ENCODE measurements around the gene BORCS6. TPM values are rescaled to one million over a fixed set of nuclear protein-coding genes. Genes with fewer than 3 reads are reported as not detected.
A peak's percentile ranks its signal among the peaks of the same experiment; 100 is the strongest.

Gene BORCS6
- polyA plus RNA-seq, 1 donor from 2014 or later: 12.1 TPM

DNA sequence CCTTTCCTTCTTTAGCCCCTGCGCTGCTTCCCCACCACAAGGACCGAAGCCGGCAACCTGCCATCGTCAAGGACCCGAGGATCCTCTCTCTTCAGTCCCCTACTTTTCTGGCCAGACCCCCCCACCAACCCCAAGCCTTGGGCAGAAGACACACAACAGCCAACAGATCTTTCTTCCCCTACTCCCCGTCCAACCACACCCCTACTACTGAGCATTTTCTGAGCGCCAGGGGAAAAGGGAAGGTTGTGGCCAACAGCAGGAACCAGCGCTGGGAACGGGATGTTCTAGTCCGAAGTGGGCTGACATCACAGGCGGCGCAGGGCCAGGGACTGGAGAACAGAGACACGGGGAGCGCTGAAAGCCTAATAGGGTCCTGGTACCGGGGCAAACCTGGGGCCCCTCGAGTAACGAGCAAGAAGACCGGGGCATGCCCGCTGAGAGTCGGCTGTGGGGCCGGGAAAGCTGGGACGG, 38.3 kb downstream of the BORCS6 start:
- peak overlapping the region; percentile 2 for H2AFZ ChIP-seq (ENCODE audit: low read depth, low read length)
- no peaks in the 10 kb centered on the region for H3K27me3 ChIP-seq (ENCODE audit: insufficient read depth, low read depth, low read length)
- no peaks in the 10 kb centered on the region for H4K20me1 ChIP-seq (ENCODE audit: insufficient read depth)
- no peaks in the 10 kb centered on the region for H3K9me3 ChIP-seq (ENCODE audit: low read length)
- TF ChIP-seq RAD21 (conservative IDR thresholded peaks at IDR 0.05): no peak
- TF ChIP-seq TAF1 (IDR thresholded peaks at IDR 0.05; ENCODE audit: low read depth): no peak
- TF ChIP-seq, protein P1, sequence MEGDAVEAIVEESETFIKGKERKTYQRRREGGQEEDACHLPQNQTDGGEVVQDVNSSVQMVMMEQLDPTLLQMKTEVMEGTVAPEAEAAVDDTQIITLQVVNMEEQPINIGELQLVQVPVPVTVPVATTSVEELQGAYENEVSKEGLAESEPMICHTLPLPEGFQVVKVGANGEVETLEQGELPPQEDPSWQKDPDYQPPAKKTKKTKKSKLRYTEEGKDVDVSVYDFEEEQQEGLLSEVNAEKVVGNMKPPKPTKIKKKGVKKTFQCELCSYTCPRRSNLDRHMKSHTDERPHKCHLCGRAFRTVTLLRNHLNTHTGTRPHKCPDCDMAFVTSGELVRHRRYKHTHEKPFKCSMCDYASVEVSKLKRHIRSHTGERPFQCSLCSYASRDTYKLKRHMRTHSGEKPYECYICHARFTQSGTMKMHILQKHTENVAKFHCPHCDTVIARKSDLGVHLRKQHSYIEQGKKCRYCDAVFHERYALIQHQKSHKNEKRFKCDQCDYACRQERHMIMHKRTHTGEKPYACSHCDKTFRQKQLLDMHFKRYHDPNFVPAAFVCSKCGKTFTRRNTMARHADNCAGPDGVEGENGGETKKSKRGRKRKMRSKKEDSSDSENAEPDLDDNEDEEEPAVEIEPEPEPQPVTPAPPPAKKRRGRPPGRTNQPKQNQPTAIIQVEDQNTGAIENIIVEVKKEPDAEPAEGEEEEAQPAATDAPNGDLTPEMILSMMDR (IDR thresholded peaks at IDR 0.05; ENCODE audit: poor library complexity, severe bottlenecking): no peak
- TF ChIP-seq, protein P2, sequence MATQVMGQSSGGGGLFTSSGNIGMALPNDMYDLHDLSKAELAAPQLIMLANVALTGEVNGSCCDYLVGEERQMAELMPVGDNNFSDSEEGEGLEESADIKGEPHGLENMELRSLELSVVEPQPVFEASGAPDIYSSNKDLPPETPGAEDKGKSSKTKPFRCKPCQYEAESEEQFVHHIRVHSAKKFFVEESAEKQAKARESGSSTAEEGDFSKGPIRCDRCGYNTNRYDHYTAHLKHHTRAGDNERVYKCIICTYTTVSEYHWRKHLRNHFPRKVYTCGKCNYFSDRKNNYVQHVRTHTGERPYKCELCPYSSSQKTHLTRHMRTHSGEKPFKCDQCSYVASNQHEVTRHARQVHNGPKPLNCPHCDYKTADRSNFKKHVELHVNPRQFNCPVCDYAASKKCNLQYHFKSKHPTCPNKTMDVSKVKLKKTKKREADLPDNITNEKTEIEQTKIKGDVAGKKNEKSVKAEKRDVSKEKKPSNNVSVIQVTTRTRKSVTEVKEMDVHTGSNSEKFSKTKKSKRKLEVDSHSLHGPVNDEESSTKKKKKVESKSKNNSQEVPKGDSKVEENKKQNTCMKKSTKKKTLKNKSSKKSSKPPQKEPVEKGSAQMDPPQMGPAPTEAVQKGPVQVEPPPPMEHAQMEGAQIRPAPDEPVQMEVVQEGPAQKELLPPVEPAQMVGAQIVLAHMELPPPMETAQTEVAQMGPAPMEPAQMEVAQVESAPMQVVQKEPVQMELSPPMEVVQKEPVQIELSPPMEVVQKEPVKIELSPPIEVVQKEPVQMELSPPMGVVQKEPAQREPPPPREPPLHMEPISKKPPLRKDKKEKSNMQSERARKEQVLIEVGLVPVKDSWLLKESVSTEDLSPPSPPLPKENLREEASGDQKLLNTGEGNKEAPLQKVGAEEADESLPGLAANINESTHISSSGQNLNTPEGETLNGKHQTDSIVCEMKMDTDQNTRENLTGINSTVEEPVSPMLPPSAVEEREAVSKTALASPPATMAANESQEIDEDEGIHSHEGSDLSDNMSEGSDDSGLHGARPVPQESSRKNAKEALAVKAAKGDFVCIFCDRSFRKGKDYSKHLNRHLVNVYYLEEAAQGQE (IDR thresholded peaks at IDR 0.05; ENCODE audit: borderline replicate concordance): no peak
- no peak for TF ChIP-seq MXI1 (conservative IDR thresholded peaks at IDR 0.05; ENCODE audit: poor library complexity, severe bottlenecking)
- no peak for TF ChIP-seq EZH2 (IDR thresholded peaks at IDR 0.05; ENCODE audit: borderline replicate concordance, insufficient read depth, low read length, poor library complexity, severe bottlenecking)
- H3K79me2 ChIP-seq (replicated peaks; ENCODE audit: insufficient read depth, low read length): no peaks in the 10 kb centered on the region
- H3K9me2 ChIP-seq (ENCODE audit: insufficient read depth, low read length): no peaks in the 10 kb centered on the region
- peak overlapping the region; percentile 95 for H3K9ac ChIP-seq (ENCODE audit: low read length)
- peak overlapping the region; percentile 89 for H3K4me2 ChIP-seq (ENCODE audit: low read length)
- peaks cover 6% of the 10 kb centered on the region for H3F3A ChIP-seq (ENCODE audit: insufficient read depth, low read length, poor library complexity, severe bottlenecking)
- no peaks in the 10 kb centered on the region for H3K36me3 ChIP-seq (ENCODE audit: insufficient read depth, low read length)
- H3K4me3 ChIP-seq (ENCODE audit: low read length): peak overlapping the region; percentile 92
- peak overlapping the region; percentile 95 for H3K27ac ChIP-seq (ENCODE audit: low read length)

DNA sequence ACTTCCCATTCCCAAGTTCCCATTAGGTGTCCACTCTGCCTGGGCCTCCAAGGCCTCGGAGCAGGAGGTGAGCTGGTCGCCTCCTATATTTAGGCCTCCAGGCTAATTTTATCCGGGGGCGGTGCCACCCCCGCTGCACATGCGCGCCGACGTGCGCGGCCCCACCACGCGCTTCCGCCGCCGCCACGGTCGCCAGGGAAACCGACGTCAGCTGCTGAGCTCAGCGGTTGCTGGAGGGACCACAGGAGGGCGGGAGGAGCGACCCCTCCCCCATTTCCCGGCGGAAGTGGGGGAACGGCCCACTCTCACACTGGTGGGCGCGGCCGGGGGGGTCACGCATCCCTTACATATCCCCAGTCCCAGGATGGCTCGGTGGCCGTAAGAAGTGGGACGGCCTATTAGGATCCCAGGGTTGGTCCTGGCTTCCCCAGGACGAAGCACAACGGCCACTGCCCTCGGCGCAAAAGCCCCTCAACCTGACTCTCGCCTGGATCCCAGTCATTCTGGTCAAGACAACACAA, 38.8 kb downstream of the BORCS6 start:
- Histone ChIP-seq H3K4me3 (ENCODE audit: low read length) (peak overlapping the region; percentile 92), H3K9me3 (ENCODE audit: low read length) (no peaks in the 10 kb centered on the region), H3K9me2 (ENCODE audit: insufficient read depth, low read length) (no peaks in the 10 kb centered on the region), H3K27ac (ENCODE audit: low read length) (peak overlapping the region; percentile 95), H3K9ac (ENCODE audit: low read length) (peak overlapping the region; percentile 95), H3K27me3 (ENCODE audit: insufficient read depth, low read depth, low read length) (no peaks in the 10 kb centered on the region), H2AFZ (ENCODE audit: low read depth, low read length) (peak overlapping the region; percentile 2), H4K20me1 (ENCODE audit: insufficient read depth) (no peaks in the 10 kb centered on the region), H3K4me2 (ENCODE audit: low read length) (peak overlapping the region; percentile 89), H3F3A (ENCODE audit: insufficient read depth, low read length, poor library complexity, severe bottlenecking) (peaks cover 6% of the 10 kb centered on the region), H3K36me3 (ENCODE audit: insufficient read depth, low read length) (no peaks in the 10 kb centered on the region), H3K79me2 (replicated peaks; ENCODE audit: insufficient read depth, low read length) (no peaks in the 10 kb centered on the region)
- TF ChIP-seq POLR2AphosphoS5 (IDR thresholded peaks at IDR 0.05): peak; percentile 84
- TF ChIP-seq, protein P2 (IDR thresholded peaks at IDR 0.05; ENCODE audit: borderline replicate concordance): peak; percentile 54
- peak; percentile 75 for TF ChIP-seq EP300 (conservative IDR thresholded peaks at IDR 0.05; ENCODE audit: poor library complexity, severe bottlenecking)
- peak; percentile 98 for TF ChIP-seq MXI1 (conservative IDR thresholded peaks at IDR 0.05; ENCODE audit: poor library complexity, severe bottlenecking)
- no peak for TF ChIP-seq SMC3 (conservative IDR thresholded peaks at IDR 0.05; ENCODE audit: poor library complexity)
